Islet of Langerhans (tissue), 1 donor: Measurements from ENCODE around the gene CDC42EP5.
"Not testable (repeated sequence)": the region's sequence is repeated elsewhere in the genome, so short reads cannot be mapped to it uniquely, and the experiment has no call there.

Experiments used
- FAIRE-seq: peaks from one replicate; lab custom pipeline; 2011; peaks lifted over from hg19 to GRCh38; lab: Jason Lieb, UNC

The CDC42EP5 gene

DNA sequence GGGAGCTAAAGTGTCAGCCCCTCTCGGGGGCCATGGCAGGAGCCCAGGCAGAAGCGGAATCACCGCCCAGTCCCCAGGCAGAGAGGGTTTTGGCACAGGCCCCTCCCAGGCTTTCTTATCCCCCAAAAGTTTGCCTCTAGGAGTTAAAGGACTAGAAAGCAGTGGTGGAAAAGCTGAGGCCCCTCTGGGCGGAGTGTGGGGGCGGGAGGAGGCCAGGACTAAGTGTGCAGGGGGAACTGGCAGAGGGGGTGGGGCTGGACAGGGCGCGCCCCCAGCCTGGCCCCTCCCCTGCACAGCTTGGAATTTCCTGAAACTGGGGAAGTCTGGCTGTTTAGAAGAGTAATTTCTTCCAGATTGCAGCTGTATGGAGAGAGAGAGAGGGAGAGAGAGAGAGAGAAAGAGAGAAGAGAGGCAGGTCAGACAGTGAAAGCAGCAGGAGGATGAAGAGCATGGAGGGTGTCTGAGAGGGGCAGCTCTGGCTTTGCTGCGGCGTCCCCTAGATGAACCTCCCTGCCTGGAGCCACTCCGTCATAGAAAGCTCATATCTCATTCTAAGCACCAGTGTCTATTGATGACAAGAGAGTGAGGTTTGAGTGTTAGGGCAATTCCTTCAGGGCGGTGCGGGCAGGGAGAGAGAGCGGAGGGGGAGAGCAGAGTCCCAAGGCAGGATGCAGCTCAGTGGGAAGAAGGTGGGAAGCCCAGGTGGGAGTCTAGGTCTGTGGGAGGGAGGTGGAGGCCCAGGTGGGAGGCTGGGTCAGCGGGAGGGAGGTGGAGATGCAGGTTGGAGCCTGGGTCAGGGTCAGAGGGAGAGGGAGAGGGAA is at the start of gene CDC42EP5:
TSS of gene CDC42EP5 (minus strand) at position 226 of the 821 bp plus-strand sequence. CDS start 7,749 bp downstream, outside the sequence.
- FAIRE-seq: no peak

DNA sequence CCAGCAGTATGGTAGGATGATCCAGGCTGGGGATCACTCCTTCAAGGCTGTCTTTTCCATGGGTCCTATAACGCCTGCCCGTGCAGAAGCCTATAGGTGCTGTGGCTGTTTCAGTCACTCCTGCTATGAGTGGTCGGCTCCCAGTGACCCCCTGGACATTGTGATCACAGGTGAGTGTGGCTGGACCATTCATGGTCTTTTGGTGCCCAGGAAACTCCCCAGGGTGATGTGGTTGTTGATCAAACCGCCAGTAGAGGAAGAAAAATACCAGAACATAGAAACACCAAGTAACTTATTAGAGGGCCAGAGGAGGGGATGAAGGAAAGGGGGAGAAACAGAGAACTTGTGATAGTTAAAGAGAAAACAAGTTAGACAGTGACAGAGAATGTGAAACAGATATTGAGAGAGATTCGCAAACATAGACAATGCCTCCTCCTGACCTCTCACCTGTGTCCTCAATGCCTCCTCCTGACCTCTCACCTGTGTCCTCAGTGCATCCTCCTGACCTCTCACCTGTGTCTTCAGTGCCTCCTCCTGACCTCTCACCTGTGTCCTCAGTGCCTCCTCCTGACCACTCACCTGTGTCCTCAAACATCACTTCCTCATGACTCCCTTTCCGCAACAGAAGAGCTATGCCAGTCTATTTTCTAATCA is 48.9 kb upstream of the CDC42EP5 start:
- FAIRE-seq: no peak

DNA sequence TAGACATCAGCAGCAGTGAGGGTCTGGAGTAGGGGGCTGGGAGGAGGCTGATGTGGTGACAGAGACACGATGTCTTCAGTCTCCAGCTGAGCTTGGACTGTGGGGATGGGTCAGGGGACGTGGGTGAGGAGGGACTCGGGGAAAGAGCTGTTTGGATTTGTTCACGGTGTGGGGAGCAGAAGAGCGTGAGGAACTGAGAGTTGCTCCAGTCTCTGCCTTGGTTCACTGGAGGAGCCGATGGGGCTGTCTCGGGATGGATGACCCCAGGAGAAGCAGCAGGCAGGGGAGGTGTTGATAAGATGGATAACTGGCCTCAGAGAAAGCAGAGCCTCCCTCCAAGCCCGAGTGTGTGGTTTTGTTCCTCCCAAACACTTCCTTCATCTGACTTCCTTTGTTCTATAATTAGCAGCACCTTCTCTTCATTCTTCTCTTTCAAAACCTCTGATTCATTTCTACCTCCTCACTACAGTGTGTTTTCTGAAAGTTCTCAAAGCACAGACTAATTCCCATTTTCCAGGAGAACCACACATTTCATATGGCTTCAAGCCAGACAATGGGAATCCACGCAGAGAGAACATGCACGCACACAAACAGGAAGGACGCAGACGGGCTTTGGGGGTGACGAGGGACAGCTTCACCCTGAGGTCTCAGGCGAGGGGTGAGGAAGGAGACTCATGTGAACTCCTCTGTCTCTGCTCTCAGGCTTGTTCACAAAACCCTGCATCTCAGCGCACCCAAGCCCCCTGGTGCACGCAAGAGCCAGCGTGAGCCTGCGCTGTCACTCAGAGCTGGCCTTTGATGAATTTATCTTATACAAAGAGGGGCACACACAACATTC is 48.1 kb upstream of the CDC42EP5 start:
- no peak for FAIRE-seq

- no peak for FAIRE-seq
Observed at GRCh38 chr19:54518844-54519243, 45.7 kb upstream of the CDC42EP5 start.

DNA sequence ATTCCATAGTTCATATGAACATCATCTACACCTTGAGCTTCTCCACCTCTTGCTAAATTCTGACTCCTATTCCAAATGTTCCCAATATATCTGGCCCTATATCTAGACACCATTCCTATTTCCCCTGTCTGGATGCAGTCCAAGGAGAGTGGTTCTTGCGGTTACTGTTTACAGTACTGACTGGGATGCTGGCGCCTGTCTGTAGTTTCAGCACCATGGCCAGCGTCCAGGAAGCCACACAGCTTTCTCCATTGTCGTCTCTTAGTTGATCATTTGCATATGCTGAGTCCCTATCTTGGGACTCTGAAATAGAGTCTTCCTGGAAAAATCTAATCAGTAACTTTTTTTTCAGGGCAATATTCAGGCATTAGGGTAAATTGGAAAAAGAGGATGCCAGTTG is 44.4 kb upstream of the CDC42EP5 start:
- no peak for FAIRE-seq

GRCh38 chr19:54515156-54515555 is 42.1 kb upstream of the CDC42EP5 start:
- FAIRE-seq: no peak

DNA sequence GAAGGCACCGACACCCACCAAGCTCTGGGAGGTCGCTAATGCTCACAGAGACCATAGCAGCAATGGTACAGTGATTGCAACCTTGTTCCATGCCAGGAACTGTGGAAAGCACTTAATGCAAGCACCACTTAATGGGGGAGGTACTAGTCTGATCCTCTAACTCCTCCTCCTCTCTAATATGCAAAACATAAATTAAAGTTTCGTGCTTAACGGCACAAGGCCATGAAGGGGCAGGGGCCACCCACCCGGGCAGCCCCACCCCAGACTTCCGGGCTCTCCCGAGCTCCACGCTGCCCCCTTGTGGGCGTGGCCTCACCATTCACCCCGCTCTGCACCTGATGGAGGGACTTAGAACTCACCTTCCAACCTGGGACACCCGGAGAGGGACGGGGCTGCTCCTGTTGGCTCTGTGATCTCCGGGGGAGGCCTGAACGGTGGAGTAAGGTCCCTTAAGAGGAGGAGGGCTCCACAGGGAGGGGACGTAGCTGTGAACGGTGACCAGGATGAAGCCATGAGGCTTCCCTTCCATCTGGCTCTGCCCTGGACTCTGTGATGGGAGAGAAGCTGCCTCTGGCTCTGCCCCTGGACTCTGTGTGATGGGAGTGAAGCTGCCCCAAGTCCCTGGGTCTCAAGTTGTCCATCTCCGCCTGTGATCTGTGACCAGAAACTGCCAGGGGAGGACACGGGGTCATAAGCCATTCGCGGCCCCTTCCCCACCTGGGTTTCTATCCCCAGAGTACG is 36.3 kb upstream of the CDC42EP5 start:
- FAIRE-seq: not testable (repeated sequence)

- not testable (repeated sequence) for FAIRE-seq
Observed at GRCh38 chr19:54508487-54508886, 35.4 kb upstream of the CDC42EP5 start.

DNA sequence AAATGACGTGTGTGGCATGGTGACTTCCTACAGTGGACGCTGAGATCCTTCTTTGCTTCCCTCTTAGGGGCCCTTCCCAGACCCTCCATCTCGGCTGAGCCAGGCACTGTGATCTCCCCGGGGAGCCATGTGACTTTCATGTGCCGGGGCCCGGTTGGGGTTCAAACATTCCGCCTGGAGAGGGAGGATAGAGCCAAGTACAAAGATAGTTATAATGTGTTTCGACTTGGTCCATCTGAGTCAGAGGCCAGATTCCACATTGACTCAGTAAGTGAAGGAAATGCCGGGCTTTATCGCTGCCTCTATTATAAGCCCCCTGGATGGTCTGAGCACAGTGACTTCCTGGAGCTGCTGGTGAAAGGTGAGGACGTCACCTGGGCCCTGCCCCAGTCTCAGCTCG is 34.7 kb upstream of the CDC42EP5 start:
- FAIRE-seq: no peak

DNA sequence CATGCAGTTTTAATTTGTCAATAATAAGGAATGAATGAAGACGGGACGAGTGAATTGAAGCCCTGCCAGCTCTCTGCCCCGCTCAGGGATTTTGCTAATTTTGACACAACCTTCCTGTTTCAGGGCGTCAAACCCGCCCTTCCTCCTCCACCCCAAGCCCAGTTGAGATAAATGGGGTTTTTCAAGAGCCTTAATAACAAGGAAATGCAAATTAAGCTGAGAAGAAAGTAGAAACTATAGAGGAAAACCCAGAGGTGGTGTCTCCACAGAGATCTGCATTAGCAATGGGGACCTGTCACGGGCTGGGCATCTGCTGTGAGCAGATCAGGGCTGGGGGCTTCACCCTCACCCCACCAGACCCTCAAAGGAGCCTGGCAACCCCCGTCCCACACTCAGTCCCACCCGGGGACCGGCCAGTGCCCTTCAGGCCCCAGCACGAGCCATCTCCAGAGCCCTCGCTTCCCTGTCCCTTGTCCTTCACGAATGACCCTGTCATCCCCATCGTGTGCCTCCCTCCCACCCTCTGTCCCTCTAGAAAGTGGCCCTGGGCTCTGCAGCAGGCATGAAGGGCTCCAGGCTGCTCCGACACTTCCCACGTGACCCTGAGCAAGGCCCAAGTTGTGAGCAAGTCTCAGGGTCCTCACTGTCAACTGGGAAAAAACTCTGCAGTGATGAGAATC is 34.1 kb upstream of the CDC42EP5 start:
- not testable (repeated sequence) for FAIRE-seq

GRCh38 chr19:54506079-54506478 is 33.0 kb upstream of the CDC42EP5 start:
- no peak for FAIRE-seq

GRCh38 chr19:54505542-54505941 is 32.4 kb upstream of the CDC42EP5 start:
- FAIRE-seq: not testable (repeated sequence)

- no peak for FAIRE-seq
Observed at GRCh38 chr19:54502518-54503048, 29.5 kb upstream of the CDC42EP5 start, which contains the start of gene LAIR2. Gene LAIR2, plus strand, starts transcription at chr19:54502831. Its CDS starts 88 bp downstream, at chr19:54502919.

DNA sequence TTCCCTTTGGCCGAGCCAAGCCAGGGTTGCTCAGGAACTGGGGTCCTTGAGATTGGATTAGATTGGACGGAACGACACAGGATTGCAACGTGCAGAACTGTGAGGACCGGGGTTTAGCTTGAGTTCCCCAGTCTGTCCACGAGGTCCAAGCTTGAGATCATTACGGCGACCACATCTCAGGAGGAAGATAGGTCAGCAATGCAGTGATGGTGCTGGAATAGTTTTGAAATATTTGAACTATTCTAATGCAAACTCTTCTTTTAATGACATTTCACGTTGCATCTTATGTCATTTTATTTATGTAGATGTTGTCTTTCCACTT is 25.3 kb upstream of the CDC42EP5 start:
- FAIRE-seq: not testable (repeated sequence)

DNA sequence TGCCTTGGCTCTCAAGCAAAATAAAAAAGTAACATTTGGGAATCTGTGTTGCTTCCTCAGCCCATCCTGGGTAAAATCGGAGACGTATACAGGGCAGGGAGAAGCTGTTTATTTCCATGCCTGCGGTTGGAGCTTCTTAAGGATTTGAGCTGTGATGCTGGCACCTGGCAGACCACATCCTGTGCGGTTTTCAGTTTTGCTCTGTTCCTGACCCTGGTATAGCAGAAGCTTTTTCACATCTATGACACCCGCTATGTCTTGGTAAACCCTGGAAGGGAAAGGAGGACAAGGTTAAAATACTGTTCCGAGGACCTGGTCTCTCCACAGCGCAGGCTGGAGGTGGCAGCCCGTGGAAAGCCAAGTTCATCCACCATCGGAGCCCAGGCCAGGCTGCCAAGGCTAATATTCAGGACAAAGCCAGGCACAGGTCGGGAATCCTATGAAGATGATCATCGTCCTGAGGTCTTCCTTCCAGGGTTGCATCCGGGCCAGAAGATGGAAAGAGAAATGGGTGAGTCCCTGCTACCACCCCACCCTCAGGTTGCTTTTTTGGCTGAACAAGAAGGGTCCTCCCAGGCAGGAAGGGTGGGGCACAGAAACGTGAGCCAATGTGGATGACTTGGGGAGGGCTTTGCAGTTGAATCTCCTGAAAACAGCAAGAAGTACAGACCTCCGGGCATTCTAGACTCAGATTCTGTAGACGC is 24.8 kb upstream of the CDC42EP5 start:
- not testable (repeated sequence) for FAIRE-seq

- FAIRE-seq: not testable (repeated sequence)
Observed at GRCh38 chr19:54495284-54495683, 22.2 kb upstream of the CDC42EP5 start.

GRCh38 chr19:54493967-54494585 is 21.0 kb upstream of the CDC42EP5 start:
- FAIRE-seq: no peak

- not testable (repeated sequence) for FAIRE-seq
Observed at GRCh38 chr19:54493056-54493455, 20.0 kb upstream of the CDC42EP5 start.

DNA sequence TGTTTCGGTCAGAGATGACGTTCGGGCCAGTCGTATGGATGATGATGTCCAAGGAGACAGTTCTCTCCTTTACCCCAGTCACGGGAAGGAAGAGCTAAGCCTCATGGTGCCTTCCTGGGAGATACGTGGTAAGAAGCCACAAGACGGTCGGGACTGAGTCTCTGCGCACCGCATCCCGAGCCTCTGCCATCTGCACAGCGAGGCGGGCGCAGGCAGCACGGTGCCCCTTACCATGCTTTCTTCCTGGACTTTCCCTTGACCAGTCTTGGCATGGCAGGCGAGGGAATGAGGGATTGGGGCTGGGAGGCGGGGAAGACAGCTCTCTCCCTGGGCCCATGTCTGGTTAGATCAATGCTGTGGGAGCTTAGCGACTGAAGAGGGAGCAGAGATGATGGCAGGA is 19.5 kb upstream of the CDC42EP5 start:
- FAIRE-seq: no peak

GRCh38 chr19:54489766-54490165 is 16.7 kb upstream of the CDC42EP5 start:
- no peak for FAIRE-seq
